Breast epithelium (tissue), 4 donors: ENCODE results near the gene IL18BP. TPM values are rescaled to one million over a fixed set of nuclear protein-coding genes. Genes with fewer than 3 reads are reported as not detected.
A peak's percentile ranks its signal among the peaks of the same experiment; 100 is the strongest.

ENCODE experiments used
- DNase-seq, 2 donors: peaks; one replicate each; pipeline ENCODE4 v3.0.0-alpha.2; 2019; ENCODE audit warnings: low spot score in 2 of 2
- H3K27ac ChIP-seq, 2 donors: fragments of 200-600 bp; sonication (generic) in 1 of 2; one replicate each; pipeline ENCODE4 v1.5.1; 2016 to 2019; ENCODE audit warnings: mild to moderate bottlenecking in 1 of 2
- H3K27me3 ChIP-seq, 2 donors: fragments of 200-600 bp; sonication (generic) in 1 of 2; one replicate each; pipeline versions ENCODE4 v1.5.1 to v1.6.0; 2017 to 2019; ENCODE audit warnings: control low read depth in 1 of 2, mild to moderate bottlenecking in 1 of 2
- H3K36me3 ChIP-seq: fragments of 200-600 bp; one replicate; pipeline ENCODE4 v1.5.1; 2019
- H3K4me1 ChIP-seq, 2 donors: fragments of 200-600 bp; sonication (generic); one replicate each; pipeline ENCODE4 v1.5.1; 2016 to 2019; ENCODE audit warnings: control low read depth in 1 of 2
- H3K4me3 ChIP-seq, 3 donors: fragments of 200-600 bp; sonication (generic); 1 replicate in 2 of 3; 2 replicates in 1 of 3; pipeline ENCODE4 v1.5.1; 2016 to 2019; ENCODE audit warnings: mild to moderate bottlenecking in 3 of 3, moderate library complexity in 2 of 3
- H3K9me3 ChIP-seq, 2 donors: fragments of 200-600 bp; sonication (generic) in 1 of 2; one replicate each; pipeline ENCODE4 v1.5.1; 2016 to 2019; ENCODE audit warnings: control low read depth in 1 of 2
- POLR2A ChIP-seq: fragments of 450-650 bp; IDR thresholded peaks from one replicate; pipeline ENCODE4 v1.6.1; 2016; ENCODE audit warnings: antibody characterized with exemption, mild to moderate bottlenecking, moderate library complexity
- POLR2AphosphoS5 ChIP-seq, 3 donors: sonication (generic); formaldehyde crosslinking; IDR thresholded peaks; one replicate each; pipeline ENCODE4 v1.6.1; 2017; ENCODE audit warnings: antibody characterized with exemption in 3 of 3
- intact Hi-C: fragments of 100-400 bp; cut with DNase I; formaldehyde crosslinking; loops from one replicate; pipeline ENCODE4 v1.15.1; 2023; ENCODE audit warnings: low total_unique reads
- total RNA-seq, 3 donors: library from RNA; depleted of rRNA; stranded (reverse); fragments of >200 nt; gene quantifications; one replicate each; pipeline ENCODE4 v1.1.0, GENCODE V29; 2016
- TF ChIP-seq, protein P1 (sequence below), 3 donors: fragments of 450-650 bp; IDR thresholded peaks; one replicate each; pipeline ENCODE4 v1.5.1; 2016 to 2017; ENCODE audit warnings: antibody characterized with exemption in 3 of 3, mild to moderate bottlenecking in 3 of 3, moderate library complexity in 3 of 3

Gene IL18BP
- total RNA-seq, 3 donors from 2014 or later = 2.6 to 10.4 (median 10.2) TPM

DNA sequence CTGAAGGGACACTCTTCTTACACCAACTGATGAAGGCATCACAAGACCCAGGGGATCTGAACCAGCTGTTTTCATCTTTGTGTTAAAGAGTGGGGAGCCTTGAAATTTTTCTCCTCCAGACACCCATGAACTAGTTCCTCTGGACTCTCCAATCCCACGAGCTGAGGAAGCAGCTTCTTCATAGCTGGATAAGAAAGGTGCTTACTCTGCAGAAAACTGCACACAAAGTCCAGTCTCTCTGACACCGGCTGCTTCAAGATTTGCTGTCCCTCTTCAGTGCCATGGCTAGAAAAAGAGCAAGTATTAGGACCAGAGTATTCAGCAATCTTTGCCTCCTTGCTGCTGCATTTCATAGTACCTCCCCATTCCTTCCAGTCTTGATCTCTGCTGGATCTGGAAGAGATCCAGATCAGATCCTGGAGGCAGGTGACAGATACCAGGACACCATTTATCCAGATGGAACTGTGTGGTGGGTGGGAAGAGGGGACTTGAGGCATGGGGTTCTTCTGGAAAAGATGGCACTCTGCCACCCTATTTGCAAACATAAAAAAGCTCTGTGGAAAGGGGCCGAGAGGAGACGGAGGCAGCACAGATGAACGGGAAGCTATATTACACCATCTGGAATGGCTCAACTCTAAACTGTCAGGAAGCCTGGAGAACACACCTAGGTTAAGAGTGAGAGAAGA is 25.5 kb downstream of the IL18BP start:
- intact Hi-C loops = loop anchor here (10.0 kb wide), 1 partner anchor 221 kb away; the partner anchor contains the start of gene PHOX2A
- Histone ChIP-seq H3K4me1 (peaks cover 0 to 2% of the 10 kb centered on the region in 2 donors), H3K36me3 (peaks cover 22% of the 10 kb centered on the region)

DNA sequence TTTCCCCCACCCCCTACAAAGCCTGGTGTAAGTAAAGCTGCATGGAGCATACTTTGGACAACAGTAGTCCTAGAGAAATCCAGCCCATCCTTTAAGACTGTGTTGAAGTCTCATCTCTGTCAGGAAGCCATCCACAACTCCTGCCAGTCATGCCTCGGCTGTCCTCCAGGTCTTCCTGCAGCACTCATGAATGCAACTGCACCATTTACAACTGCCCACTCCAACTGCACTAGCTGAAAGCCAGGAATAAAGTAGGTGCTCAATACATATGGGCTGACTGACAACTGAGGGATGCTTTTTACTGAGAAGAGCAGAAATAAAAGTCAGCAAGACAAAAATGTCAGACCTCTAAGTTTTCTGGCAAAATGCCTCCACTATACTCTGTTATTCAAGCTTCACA is 27.4 kb downstream of the IL18BP start:
- TF ChIP-seq POLR2A (no peak), POLR2AphosphoS5 (IDR thresholded peaks at IDR 0.05) (no peak)
- TF ChIP-seq, protein P1, sequence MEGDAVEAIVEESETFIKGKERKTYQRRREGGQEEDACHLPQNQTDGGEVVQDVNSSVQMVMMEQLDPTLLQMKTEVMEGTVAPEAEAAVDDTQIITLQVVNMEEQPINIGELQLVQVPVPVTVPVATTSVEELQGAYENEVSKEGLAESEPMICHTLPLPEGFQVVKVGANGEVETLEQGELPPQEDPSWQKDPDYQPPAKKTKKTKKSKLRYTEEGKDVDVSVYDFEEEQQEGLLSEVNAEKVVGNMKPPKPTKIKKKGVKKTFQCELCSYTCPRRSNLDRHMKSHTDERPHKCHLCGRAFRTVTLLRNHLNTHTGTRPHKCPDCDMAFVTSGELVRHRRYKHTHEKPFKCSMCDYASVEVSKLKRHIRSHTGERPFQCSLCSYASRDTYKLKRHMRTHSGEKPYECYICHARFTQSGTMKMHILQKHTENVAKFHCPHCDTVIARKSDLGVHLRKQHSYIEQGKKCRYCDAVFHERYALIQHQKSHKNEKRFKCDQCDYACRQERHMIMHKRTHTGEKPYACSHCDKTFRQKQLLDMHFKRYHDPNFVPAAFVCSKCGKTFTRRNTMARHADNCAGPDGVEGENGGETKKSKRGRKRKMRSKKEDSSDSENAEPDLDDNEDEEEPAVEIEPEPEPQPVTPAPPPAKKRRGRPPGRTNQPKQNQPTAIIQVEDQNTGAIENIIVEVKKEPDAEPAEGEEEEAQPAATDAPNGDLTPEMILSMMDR (IDR thresholded peaks at IDR 0.05) = no peak
- no peaks in the 10 kb centered on the region for H3K9me3 ChIP-seq
- peak overlapping the region; percentile 60 to 67 for H3K27ac ChIP-seq
- H3K36me3 ChIP-seq = peaks cover 22% of the 10 kb centered on the region
- H3K4me3 ChIP-seq = no peak overlapping the region
- peaks cover 4 to 8% of the 10 kb centered on the region in 2 donors for H3K4me1 ChIP-seq
- intact Hi-C loops = loop anchor here (10.0 kb wide), 1 partner anchor 219 kb away; the partner anchor contains the start of gene PHOX2A
- no peak for DNase-seq
- no peaks in the 10 kb centered on the region for H3K27me3 ChIP-seq

More for the DNA sequence above, 25.5 kb downstream of the IL18BP start:
- Histone ChIP-seq H3K9me3 (no peaks in the 10 kb centered on the region), H3K27ac (peak overlapping the region; percentile 67 to 71), H3K27me3 (no peaks in the 10 kb centered on the region), H3K4me3 (no peak overlapping the region)
- DNase-seq = no peak
- TF ChIP-seq POLR2A (no peak), POLR2AphosphoS5 (IDR thresholded peaks at IDR 0.05) (no peak)
- TF ChIP-seq, protein P1 (IDR thresholded peaks at IDR 0.05) = no peak

DNA sequence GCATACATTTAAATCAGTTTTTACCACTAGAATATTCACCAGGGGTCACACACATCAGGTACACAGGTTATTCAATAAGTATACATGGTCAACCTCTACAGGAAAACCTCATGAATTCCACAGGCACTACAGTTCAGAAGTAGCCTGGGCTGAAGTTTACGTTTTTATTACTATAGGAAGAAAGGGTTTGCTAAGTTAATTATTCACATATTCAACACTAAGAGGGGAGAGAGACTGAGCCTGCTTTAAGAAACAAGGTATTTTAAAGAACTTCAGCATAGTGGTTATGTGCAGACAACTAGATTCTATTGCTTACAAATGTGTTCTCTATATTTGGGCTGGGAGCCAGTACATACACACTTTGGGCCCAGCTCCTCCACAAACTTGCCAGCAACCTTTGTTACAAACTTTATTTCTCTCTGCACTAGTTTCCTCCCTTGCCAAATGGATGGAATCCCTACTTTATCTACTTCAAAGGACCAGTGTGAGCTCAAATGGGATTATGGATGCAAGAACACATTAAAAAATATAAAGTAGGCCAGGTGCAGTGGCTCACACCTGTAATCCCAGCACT is 31.9 kb downstream of the IL18BP start:
- peaks cover 5 to 8% of the 10 kb centered on the region in 2 donors for H3K4me1 ChIP-seq
- intact Hi-C loops = no loop called here
- no peak for DNase-seq
- TF ChIP-seq, protein P1 (IDR thresholded peaks at IDR 0.05) = no peak
- TF ChIP-seq POLR2A (no peak), POLR2AphosphoS5 (IDR thresholded peaks at IDR 0.05) (no peak)
- no peaks in the 10 kb centered on the region for H3K27me3 ChIP-seq
- peaks cover 10% of the 10 kb centered on the region for H3K36me3 ChIP-seq
- H3K9me3 ChIP-seq = no peaks in the 10 kb centered on the region
- no peak overlapping the region for H3K4me3 ChIP-seq
- no peak overlapping the region for H3K27ac ChIP-seq

DNA sequence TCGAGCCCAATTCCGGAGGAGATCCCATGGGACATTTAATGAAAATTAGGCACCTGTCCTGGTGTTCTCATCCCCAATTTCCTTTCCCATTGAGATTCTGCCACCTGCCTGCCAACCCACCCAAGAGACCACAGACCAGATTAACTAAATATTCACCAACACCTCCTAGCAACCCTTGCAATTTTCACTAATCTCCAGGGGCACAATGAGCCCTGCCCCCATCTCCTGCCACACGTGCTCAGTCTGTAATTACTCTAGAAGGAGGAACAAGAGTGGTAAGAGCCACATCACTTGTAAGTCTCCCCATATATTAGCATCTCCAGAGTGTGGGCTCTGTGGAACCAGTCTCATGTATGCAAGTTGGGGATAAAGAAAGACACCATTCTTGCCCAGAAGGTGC is 38.0 kb downstream of the IL18BP start:
- H3K36me3 ChIP-seq = peaks cover 3% of the 10 kb centered on the region
- H3K4me3 ChIP-seq = peak overlapping the region in 1 of 3 donors; percentile 38
- peaks cover 0 to 14% of the 10 kb centered on the region in 2 donors for H3K4me1 ChIP-seq
- H3K27ac ChIP-seq = peak overlapping the region in 1 of 2 donors; percentile 21
- TF ChIP-seq POLR2AphosphoS5 (IDR thresholded peaks at IDR 0.05) (no peak), POLR2A (no peak)
- TF ChIP-seq, protein P1 (IDR thresholded peaks at IDR 0.05) = no peak
- H3K9me3 ChIP-seq = no peaks in the 10 kb centered on the region
- intact Hi-C loops = no loop called here
- DNase-seq = no peak
- H3K27me3 ChIP-seq = no peaks in the 10 kb centered on the region
